ENCODE measurements around the gene KIF7.

Gene KIF7

GRCh38 chr15:89677381-89677780 lies 22.1 kb upstream of the KIF7 start:
- TF ChIP-seq CTCF (IDR thresholded peaks at IDR 0.05; ENCODE audit: low read depth, low read length), result no peak
- H3K4me3 ChIP-seq (ENCODE audit: low read depth, low read length), result no peak overlapping the region

GRCh38 chr15:89675606-89676005 lies 20.3 kb upstream of the KIF7 start:
- H3K4me3 ChIP-seq (ENCODE audit: low read depth, low read length), result no peak overlapping the region
- TF ChIP-seq CTCF (IDR thresholded peaks at IDR 0.05; ENCODE audit: low read depth, low read length), result no peak

- no peak overlapping the region for H3K4me3 ChIP-seq (ENCODE audit: low read depth, low read length)
- TF ChIP-seq CTCF (IDR thresholded peaks at IDR 0.05; ENCODE audit: low read depth, low read length), result no peak
These were observed 19.3 kb upstream of the KIF7 start for GRCh38 chr15:89674526-89674925.

GRCh38 chr15:89673165-89673512 lies 17.9 kb upstream of the KIF7 start:
- no peak overlapping the region for H3K4me3 ChIP-seq (ENCODE audit: low read depth, low read length)
- TF ChIP-seq CTCF (IDR thresholded peaks at IDR 0.05; ENCODE audit: low read depth, low read length), result peak; percentile 46

GRCh38 chr15:89672221-89673164 lies 17.2 kb upstream of the KIF7 start:
- TF ChIP-seq CTCF (IDR thresholded peaks at IDR 0.05; ENCODE audit: low read depth, low read length), result no peak
- H3K4me3 ChIP-seq (ENCODE audit: low read depth, low read length), result no peak overlapping the region

GRCh38 chr15:89671687-89672086 lies 16.4 kb upstream of the KIF7 start:
- no peak for TF ChIP-seq CTCF (IDR thresholded peaks at IDR 0.05; ENCODE audit: low read depth, low read length)
- no peak overlapping the region for H3K4me3 ChIP-seq (ENCODE audit: low read depth, low read length)

- H3K4me3 ChIP-seq (ENCODE audit: low read depth, low read length), result no peak overlapping the region
- no peak for TF ChIP-seq CTCF (IDR thresholded peaks at IDR 0.05; ENCODE audit: low read depth, low read length)
These were observed 15.8 kb upstream of the KIF7 start for GRCh38 chr15:89670971-89671560.
